Measurements from ENCODE around the gene OOSP1.

The OOSP1 gene

GRCh38 chr11:59954219-59954847 is 16.1 kb downstream of the OOSP1 start:
- H3K4me3 ChIP-seq (ENCODE audit: low read depth in 1 of 2, low read length in 2 of 2), result no peak overlapping the region
- H3K27ac ChIP-seq (ENCODE audit: low read length), result no peak overlapping the region
- H3K4me2 ChIP-seq (ENCODE audit: insufficient read depth, low read length), result no peak overlapping the region
- no peak overlapping the region for H2AFZ ChIP-seq (ENCODE audit: low read depth, low read length)
- no peaks in the 10 kb centered on the region for H3K27me3 ChIP-seq (ENCODE audit: insufficient read depth, low read length, poor library complexity)
- no peaks in the 10 kb centered on the region for H3K36me3 ChIP-seq (ENCODE audit: insufficient read depth, low read length)
- H3K79me2 ChIP-seq (ENCODE audit: insufficient read depth, low read length), result no peaks in the 10 kb centered on the region
- DNase-seq (no peak), ATAC-seq (ENCODE audit: insufficient read depth, low read depth) (no peak)
- H3K4me1 ChIP-seq (ENCODE audit: insufficient read depth, low read length), result no peaks in the 10 kb centered on the region
- no peaks in the 10 kb centered on the region for H4K20me1 ChIP-seq (ENCODE audit: insufficient read depth, low read length)
- H3K9me3 ChIP-seq (ENCODE audit: insufficient read depth, low read length, severe bottlenecking), result no peaks in the 10 kb centered on the region
- no peak for TF ChIP-seq EZH2 (IDR thresholded peaks at IDR 0.05; ENCODE audit: borderline replicate concordance, low read depth, low read length, severe bottlenecking)
- no peak for TF ChIP-seq CTCF (IDR thresholded peaks at IDR 0.05; ENCODE audit: borderline replicate concordance, extremely low read depth, low read length, poor library complexity, severe bottlenecking)
- no peak overlapping the region for H3K9ac ChIP-seq (ENCODE audit: low read depth, low read length)

GRCh38 chr11:59957094-59957493 is 18.9 kb downstream of the OOSP1 start:
- no peaks in the 10 kb centered on the region for H3K79me2 ChIP-seq (ENCODE audit: insufficient read depth, low read length)
- TF ChIP-seq CTCF (IDR thresholded peaks at IDR 0.05; ENCODE audit: borderline replicate concordance, extremely low read depth, low read length, poor library complexity, severe bottlenecking), result no peak
- no peak for TF ChIP-seq EZH2 (IDR thresholded peaks at IDR 0.05; ENCODE audit: borderline replicate concordance, low read depth, low read length, severe bottlenecking)
- H3K9ac ChIP-seq (ENCODE audit: low read depth, low read length), result no peak overlapping the region
- H3K4me1 ChIP-seq (ENCODE audit: insufficient read depth, low read length), result no peaks in the 10 kb centered on the region
- no peak overlapping the region for H3K4me2 ChIP-seq (ENCODE audit: insufficient read depth, low read length)
- no peak for DNase-seq
- no peaks in the 10 kb centered on the region for H4K20me1 ChIP-seq (ENCODE audit: insufficient read depth, low read length)
- H2AFZ ChIP-seq (ENCODE audit: low read depth, low read length), result no peak overlapping the region
- H3K36me3 ChIP-seq (ENCODE audit: insufficient read depth, low read length), result no peaks in the 10 kb centered on the region
- ATAC-seq (ENCODE audit: insufficient read depth, low read depth), result no peak
- no peaks in the 10 kb centered on the region for H3K9me3 ChIP-seq (ENCODE audit: insufficient read depth, low read length, severe bottlenecking)
- no peaks in the 10 kb centered on the region for H3K27me3 ChIP-seq (ENCODE audit: insufficient read depth, low read length, poor library complexity)
- no peak overlapping the region for H3K4me3 ChIP-seq (ENCODE audit: low read depth in 1 of 2, low read length in 2 of 2)
- no peak overlapping the region for H3K27ac ChIP-seq (ENCODE audit: low read length)

- DNase-seq (no peak), ATAC-seq (ENCODE audit: insufficient read depth, low read depth) (no peak)
- no peak overlapping the region for H2AFZ ChIP-seq (ENCODE audit: low read depth, low read length)
- no peak for TF ChIP-seq EZH2 (IDR thresholded peaks at IDR 0.05; ENCODE audit: borderline replicate concordance, low read depth, low read length, severe bottlenecking)
- TF ChIP-seq CTCF (IDR thresholded peaks at IDR 0.05; ENCODE audit: borderline replicate concordance, extremely low read depth, low read length, poor library complexity, severe bottlenecking), result no peak
- H3K27ac ChIP-seq (ENCODE audit: low read length), result no peak overlapping the region
- H3K79me2 ChIP-seq (ENCODE audit: insufficient read depth, low read length), result no peaks in the 10 kb centered on the region
- H3K36me3 ChIP-seq (ENCODE audit: insufficient read depth, low read length), result no peaks in the 10 kb centered on the region
- H3K4me2 ChIP-seq (ENCODE audit: insufficient read depth, low read length), result no peak overlapping the region
- no peaks in the 10 kb centered on the region for H4K20me1 ChIP-seq (ENCODE audit: insufficient read depth, low read length)
- H3K27me3 ChIP-seq (ENCODE audit: insufficient read depth, low read length, poor library complexity), result no peaks in the 10 kb centered on the region
- no peaks in the 10 kb centered on the region for H3K4me1 ChIP-seq (ENCODE audit: insufficient read depth, low read length)
- no peak overlapping the region for H3K4me3 ChIP-seq (ENCODE audit: low read depth in 1 of 2, low read length in 2 of 2)
- no peaks in the 10 kb centered on the region for H3K9me3 ChIP-seq (ENCODE audit: insufficient read depth, low read length, severe bottlenecking)
- H3K9ac ChIP-seq (ENCODE audit: low read depth, low read length), result no peak overlapping the region
Observed at GRCh38 chr11:59960502-59961381, 22.5 kb downstream of the OOSP1 start.
